ENCODE data around the gene REXO1.

DNA sequence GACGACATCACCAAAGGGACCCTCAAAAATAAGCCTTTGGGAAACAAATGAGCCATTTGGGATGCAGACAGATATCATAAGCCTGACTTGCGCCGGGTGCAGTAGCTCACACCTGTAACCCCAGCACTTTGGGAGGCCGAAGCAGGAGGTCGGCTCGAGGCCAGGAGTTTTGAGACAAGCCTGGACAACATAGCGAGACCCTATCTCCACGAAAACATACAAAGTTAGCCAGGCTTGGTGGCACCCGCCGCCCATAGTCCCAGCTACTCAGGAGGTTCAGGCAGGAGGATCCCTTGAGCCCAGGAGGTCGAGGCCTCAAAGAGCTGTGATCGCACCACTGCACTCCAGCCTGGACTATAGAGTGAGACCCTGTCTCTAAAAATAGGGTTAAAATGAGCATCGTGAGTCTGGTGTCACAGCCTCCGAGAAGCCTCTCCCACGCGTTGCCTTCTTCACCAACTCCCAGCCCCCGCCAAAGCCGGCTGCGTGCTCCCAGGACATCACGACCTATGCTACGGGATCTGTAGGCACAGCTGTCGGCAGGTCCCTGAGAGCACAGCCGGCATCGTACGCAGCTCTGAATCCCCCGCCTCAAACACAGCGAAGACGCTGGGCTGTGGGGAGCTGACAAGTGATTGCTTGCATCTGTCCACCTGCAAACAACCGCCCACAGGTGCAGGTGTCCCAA, 1.6 kb downstream of the REXO1 start:
- TF ChIP-seq POLR2A (IDR thresholded peaks at IDR 0.05) (no peak), CTCF (IDR thresholded peaks at IDR 0.05) (no peak)

Data from testis (tissue), 2 donors.